Effector CD4-positive, alpha-beta T cell (primary cell): ENCODE data around the gene CA10.

Experiments
- DNase-seq: peaks from one replicate; pipeline ENCODE4 v3.0.0-alpha.2; 2020

The CA10 gene

DNA sequence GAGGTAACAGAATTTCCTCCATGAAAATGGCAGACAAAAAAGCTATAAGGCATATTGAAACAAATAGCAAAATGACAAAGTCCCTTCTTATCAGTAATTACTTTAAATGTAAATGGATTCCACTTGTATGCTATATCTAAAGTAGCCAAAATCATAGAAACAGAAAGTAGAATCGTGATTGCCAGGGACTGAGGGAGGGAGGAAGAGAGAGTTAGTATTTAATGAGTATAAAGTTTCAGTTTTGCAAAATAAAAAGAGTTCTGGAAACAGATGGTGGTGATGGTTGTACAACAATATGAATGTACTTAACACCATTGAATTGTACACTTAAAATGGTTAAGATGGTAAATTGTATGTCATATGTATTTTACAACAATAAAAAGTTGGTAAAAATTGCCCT, 407.4 kb downstream of the CA10 start:
- DNase-seq = no peak

- no peak for DNase-seq
Observed at GRCh38 chr17:51748749-51749604, 409.5 kb downstream of the CA10 start.

DNA sequence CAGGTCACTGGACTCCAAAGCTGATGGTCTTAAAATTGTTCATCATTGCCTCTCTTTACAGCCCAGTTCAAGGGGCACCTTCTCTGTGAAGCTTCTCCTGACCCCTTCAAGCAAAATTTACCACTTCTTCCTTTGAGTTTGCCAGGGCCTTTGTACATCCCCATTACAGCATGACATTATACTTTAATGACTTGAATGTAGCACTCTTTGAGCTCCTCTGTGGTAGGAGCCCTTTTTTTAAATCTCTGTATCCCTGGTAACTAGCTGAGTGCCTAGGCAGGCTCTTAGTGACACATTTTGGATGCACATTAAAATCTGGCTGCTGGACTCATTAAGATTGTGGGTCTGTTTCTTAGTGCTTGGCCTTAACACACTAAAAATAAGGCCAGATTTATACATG, 412.1 kb downstream of the CA10 start:
- DNase-seq = no peak

GRCh38 chr17:51745993-51746392, 412.5 kb downstream of the CA10 start:
- no peak for DNase-seq

- DNase-seq = no peak
Observed at GRCh38 chr17:51743477-51743876, 415.0 kb downstream of the CA10 start.

GRCh38 chr17:51742571-51742970, 415.9 kb downstream of the CA10 start:
- no peak for DNase-seq

- no peak for DNase-seq
Observed at GRCh38 chr17:51741458-51741857, 417.1 kb downstream of the CA10 start.

- no peak for DNase-seq
Observed at GRCh38 chr17:51740531-51740930, 418.0 kb downstream of the CA10 start.

GRCh38 chr17:51739245-51739886, 419.1 kb downstream of the CA10 start:
- no peak for DNase-seq

- no peak for DNase-seq
Observed at GRCh38 chr17:51736356-51736755, 422.2 kb downstream of the CA10 start.

DNA sequence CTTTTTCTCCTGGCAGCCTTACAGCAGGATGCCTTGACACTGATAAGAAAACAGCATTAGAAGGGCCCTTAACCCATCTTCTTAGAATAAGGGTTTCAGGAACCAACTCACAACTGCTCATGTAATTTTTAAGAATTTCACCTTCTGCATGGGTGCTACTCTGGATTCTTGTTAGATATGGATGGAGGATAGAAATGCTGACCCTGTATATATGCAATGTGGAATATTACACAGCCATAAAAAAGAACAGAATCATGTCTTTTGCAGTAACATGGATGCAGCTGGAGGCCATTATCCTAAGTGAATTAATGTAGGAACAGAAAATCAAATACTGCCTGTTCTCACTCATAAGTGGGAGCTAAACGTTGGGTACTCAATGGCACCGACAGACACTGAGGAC, 423.5 kb downstream of the CA10 start:
- DNase-seq = no peak

- no peak for DNase-seq
Observed at GRCh38 chr17:51734462-51734861, 424.1 kb downstream of the CA10 start.

DNA sequence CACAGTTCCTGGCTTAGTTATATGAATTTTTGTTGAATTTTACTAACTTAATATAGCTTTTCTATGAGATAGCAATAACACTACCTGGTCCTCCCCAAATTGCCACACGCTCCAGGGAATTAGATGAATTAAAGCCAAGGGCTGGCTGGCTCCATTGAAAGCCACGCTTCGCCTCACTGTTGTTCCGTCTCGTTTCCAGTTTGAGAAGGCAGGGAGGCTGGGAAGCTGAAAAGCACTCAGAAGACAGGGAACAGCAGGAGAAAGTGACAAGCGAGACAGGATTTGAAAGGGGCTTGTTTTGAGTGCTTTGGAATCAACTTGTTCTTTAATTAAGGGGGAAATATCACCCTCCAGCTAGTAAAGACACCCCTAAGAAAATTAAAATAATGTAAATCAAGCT, 425.3 kb downstream of the CA10 start:
- DNase-seq = no peak

- DNase-seq = no peak
Observed at GRCh38 chr17:51731941-51732722, 426.4 kb downstream of the CA10 start.

- no peak for DNase-seq
Observed at GRCh38 chr17:51730303-51731050, 428.0 kb downstream of the CA10 start.

GRCh38 chr17:51725185-51725584, 433.3 kb downstream of the CA10 start:
- no peak for DNase-seq

DNA sequence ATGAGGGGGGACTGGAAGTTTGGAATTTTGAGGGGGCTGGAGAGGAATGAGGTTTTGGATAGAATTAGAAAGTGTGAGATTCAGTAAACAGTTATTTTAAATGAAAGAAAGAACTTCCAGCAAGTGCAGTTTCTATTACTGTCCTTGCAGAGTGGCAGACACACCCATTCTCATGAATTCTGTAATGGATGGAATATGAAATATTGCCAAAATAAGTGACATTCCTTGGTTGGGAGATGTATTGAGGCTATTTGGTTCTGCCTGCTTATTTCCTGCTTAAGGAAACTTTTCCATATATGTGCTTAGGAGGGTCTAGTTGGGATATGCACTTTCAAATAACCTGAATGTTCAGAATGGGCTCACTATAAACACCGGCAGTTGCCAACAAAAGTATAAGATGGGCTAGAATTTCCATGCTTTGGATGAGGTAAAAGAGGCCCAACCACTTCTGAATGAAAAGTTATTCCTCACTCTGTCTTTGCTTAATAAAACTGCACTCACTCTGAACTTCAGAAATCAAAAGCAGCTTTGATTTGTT, 434.4 kb downstream of the CA10 start:
- no peak for DNase-seq

DNA sequence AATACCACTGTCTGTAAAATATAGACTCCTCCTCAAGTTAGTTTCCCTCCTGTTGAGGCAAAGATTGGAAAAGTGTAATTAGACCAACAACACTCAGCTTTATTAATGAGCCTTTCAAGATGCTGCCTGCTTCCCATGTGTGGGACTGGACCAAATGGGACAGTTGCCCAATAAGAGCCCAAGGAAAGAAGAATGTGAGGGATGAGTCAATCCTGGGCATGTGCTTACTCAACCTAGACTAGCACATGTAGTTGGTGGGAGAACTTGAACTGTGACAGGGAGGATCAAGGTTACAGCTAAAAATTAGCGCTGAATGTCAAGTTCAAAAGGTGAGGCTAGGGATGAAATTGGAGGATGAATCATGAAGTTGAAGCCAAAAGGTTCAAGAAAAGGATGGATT, 435.5 kb downstream of the CA10 start:
- no peak for DNase-seq

GRCh38 chr17:51721730-51722129, 436.8 kb downstream of the CA10 start:
- no peak for DNase-seq

- DNase-seq = no peak
Observed at GRCh38 chr17:51720439-51720838, 438.1 kb downstream of the CA10 start.

DNA sequence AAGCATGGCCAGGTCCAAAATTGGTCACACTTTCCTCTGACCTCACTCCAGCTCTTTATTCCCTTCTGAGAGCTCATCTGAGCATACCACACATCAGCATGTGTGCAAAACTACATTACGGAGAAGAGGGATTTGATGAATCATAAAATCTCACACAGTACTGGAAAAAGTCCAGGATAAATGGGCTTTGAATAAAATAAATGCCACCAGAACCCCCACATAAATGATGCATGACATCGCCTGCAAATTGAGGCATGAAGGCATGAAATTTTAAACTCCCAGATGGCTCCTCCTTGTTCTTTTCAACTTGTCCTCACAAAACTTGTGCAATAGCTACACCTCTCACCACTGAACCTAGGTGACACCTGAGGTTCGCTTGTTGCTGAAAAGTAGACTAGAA, 439.5 kb downstream of the CA10 start:
- no peak for DNase-seq

DNA sequence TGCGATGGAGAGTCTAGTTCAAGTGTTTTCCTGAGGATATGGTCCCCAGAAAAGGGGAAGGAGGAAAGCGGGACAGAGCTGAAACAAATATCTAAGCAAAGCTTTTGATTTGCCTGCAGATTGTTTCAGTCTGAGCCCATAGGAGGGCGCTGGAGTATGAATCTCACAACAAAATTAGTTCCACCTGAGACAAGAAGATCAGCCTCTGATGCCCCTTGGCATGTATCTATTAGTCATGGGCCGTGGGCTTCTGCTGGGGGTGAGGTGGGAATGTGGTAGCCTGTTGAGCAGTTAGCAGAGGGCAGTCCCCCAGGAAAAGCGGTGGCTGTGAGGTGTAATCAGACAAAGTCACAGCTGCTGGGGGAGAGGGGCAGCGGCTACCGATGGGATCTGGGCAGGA, 446.9 kb downstream of the CA10 start:
- DNase-seq = no peak

GRCh38 chr17:51710634-51710979, 447.9 kb downstream of the CA10 start:
- DNase-seq = no peak
